ENCODE data around the gene GRWD1.
"Not testable (repeated sequence)": the region's sequence is repeated elsewhere in the genome, so short reads cannot be mapped to it uniquely, and the experiment has no call there.

GRWD1 gene

GRCh38 chr19:48487948-48488347, 42.2 kb downstream of the GRWD1 start:
- no peaks in the 10 kb centered on the region for H3K36me3 ChIP-seq (ENCODE audit: insufficient read depth)
- H3K79me2 ChIP-seq (ENCODE audit: insufficient read depth, low read depth) = no peaks in the 10 kb centered on the region
- H3K4me3 ChIP-seq (IDR thresholded peaks at IDR 0.05; ENCODE audit: insufficient read depth, low read depth, low read length) = no peak overlapping the region
- H3K4me1 ChIP-seq (ENCODE audit: low read depth, poor library complexity, severe bottlenecking) = peaks cover 34% of the 10 kb centered on the region
- no peaks in the 10 kb centered on the region for H4K20me1 ChIP-seq (ENCODE audit: insufficient read depth)
- TF ChIP-seq CTCF (conservative IDR thresholded peaks at IDR 0.05; ENCODE audit: low read depth, low read length) = no peak
- no peak overlapping the region for H3K27ac ChIP-seq
- H3K4me2 ChIP-seq = no peak overlapping the region
- H3K9ac ChIP-seq = no peak overlapping the region
- H2AFZ ChIP-seq (ENCODE audit: low read depth) = no peak overlapping the region
- peaks cover 38% of the 10 kb centered on the region; the same call in 1 of the 2 replicates for H3K27me3 ChIP-seq (ENCODE audit: insufficient read depth, low read depth)

GRCh38 chr19:48488478-48488877, 42.7 kb downstream of the GRWD1 start:
- H3K9ac ChIP-seq; H4K20me1 ChIP-seq (ENCODE audit: insufficient read depth); H3K79me2 ChIP-seq (ENCODE audit: insufficient read depth, low read depth); H3K36me3 ChIP-seq (ENCODE audit: insufficient read depth); H3K4me2 ChIP-seq; H3K27ac ChIP-seq; H2AFZ ChIP-seq (ENCODE audit: low read depth); H3K4me3 ChIP-seq (IDR thresholded peaks at IDR 0.05; ENCODE audit: insufficient read depth, low read depth, low read length): not testable (repeated sequence)
- peaks cover 34% of the 10 kb centered on the region for H3K4me1 ChIP-seq (ENCODE audit: low read depth, poor library complexity, severe bottlenecking)
- peaks cover 38% of the 10 kb centered on the region; the same call in 1 of the 2 replicates for H3K27me3 ChIP-seq (ENCODE audit: insufficient read depth, low read depth)

GRCh38 chr19:48489608-48490216, 43.9 kb downstream of the GRWD1 start:
- Histone ChIP-seq H3K27me3 (ENCODE audit: insufficient read depth, low read depth) (peaks cover 47% of the 10 kb centered on the region), H3K4me3 (IDR thresholded peaks at IDR 0.05; ENCODE audit: insufficient read depth, low read depth, low read length) (no peak overlapping the region), H4K20me1 (ENCODE audit: insufficient read depth) (no peaks in the 10 kb centered on the region), H2AFZ (ENCODE audit: low read depth) (no peak overlapping the region), H3K9ac (no peak overlapping the region), H3K27ac (no peak overlapping the region), H3K79me2 (ENCODE audit: insufficient read depth, low read depth) (no peaks in the 10 kb centered on the region), H3K36me3 (ENCODE audit: insufficient read depth) (no peaks in the 10 kb centered on the region), H3K4me1 (ENCODE audit: low read depth, poor library complexity, severe bottlenecking) (peaks cover 34% of the 10 kb centered on the region), H3K4me2 (peak overlapping the region; percentile 95; the same call in 1 of the 2 replicates)
- peak; percentile 96 for TF ChIP-seq CTCF (conservative IDR thresholded peaks at IDR 0.05; ENCODE audit: low read depth, low read length)

GRCh38 chr19:48490981-48491792, 45.4 kb downstream of the GRWD1 start:
- no peak overlapping the region for H3K9ac ChIP-seq
- H3K4me1 ChIP-seq (ENCODE audit: low read depth, poor library complexity, severe bottlenecking) = peaks cover 34% of the 10 kb centered on the region
- H3K4me3 ChIP-seq (IDR thresholded peaks at IDR 0.05; ENCODE audit: insufficient read depth, low read depth, low read length) = no peak overlapping the region
- peaks cover 57% of the 10 kb centered on the region for H3K27me3 ChIP-seq (ENCODE audit: insufficient read depth, low read depth)
- no peak overlapping the region for H3K27ac ChIP-seq
- TF ChIP-seq CTCF (conservative IDR thresholded peaks at IDR 0.05; ENCODE audit: low read depth, low read length) = no peak
- no peaks in the 10 kb centered on the region for H4K20me1 ChIP-seq (ENCODE audit: insufficient read depth)
- H3K4me2 ChIP-seq = peak overlapping the region; percentile 95
- H2AFZ ChIP-seq (ENCODE audit: low read depth) = peak overlapping the region; percentile 8; the same call in 1 of the 2 replicates
- no peaks in the 10 kb centered on the region for H3K79me2 ChIP-seq (ENCODE audit: insufficient read depth, low read depth)
- no peaks in the 10 kb centered on the region for H3K36me3 ChIP-seq (ENCODE audit: insufficient read depth)

GRCh38 chr19:48491793-48492123, 46.0 kb downstream of the GRWD1 start:
- Histone ChIP-seq H3K27ac (no peak overlapping the region), H3K4me2 (peak overlapping the region; percentile 47; the same call in 1 of the 2 replicates), H4K20me1 (ENCODE audit: insufficient read depth) (no peaks in the 10 kb centered on the region), H3K9ac (no peak overlapping the region), H3K4me3 (IDR thresholded peaks at IDR 0.05; ENCODE audit: insufficient read depth, low read depth, low read length) (no peak overlapping the region), H3K27me3 (ENCODE audit: insufficient read depth, low read depth) (peaks cover 57% of the 10 kb centered on the region), H2AFZ (ENCODE audit: low read depth) (no peak overlapping the region), H3K4me1 (ENCODE audit: low read depth, poor library complexity, severe bottlenecking) (peaks cover 34% of the 10 kb centered on the region), H3K36me3 (ENCODE audit: insufficient read depth) (no peaks in the 10 kb centered on the region), H3K79me2 (ENCODE audit: insufficient read depth, low read depth) (no peaks in the 10 kb centered on the region)
- TF ChIP-seq CTCF (conservative IDR thresholded peaks at IDR 0.05; ENCODE audit: low read depth, low read length) = no peak

Measured in KMS-11 (cell line).